ENCODE results near the gene KCNN2.

Gene KCNN2

DNA sequence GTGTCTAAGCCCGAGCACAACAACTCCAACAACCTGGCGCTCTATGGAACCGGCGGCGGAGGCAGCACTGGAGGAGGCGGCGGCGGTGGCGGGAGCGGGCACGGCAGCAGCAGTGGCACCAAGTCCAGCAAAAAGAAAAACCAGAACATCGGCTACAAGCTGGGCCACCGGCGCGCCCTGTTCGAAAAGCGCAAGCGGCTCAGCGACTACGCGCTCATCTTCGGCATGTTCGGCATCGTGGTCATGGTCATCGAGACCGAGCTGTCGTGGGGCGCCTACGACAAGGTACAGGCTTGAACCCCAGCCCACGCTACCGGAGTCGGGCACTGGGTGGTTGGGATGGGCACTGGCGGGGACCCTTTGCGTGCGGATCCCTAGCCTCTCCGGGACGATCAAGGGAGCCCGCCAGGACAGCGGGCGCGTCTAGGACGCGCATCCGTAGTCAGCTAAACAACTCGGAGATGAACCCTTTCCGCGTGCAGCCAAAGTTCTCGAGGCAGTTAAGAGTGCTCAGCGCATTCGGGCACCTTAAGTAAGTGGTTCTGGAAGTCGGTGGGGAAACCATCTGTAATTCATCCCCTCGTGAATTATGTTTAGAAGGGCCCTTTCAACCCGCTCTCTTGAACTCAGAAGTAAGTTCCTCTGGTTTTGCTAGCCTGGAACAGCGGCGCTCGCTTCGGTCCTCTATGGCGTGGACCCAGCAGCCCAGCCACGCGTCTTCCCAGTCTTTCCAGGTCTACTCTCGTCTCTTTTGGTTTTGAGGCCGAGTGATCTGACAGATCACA is 1.3 kb downstream of the KCNN2 start:
- DNase-seq (ENCODE audit: low read depth), result no peak

DNA sequence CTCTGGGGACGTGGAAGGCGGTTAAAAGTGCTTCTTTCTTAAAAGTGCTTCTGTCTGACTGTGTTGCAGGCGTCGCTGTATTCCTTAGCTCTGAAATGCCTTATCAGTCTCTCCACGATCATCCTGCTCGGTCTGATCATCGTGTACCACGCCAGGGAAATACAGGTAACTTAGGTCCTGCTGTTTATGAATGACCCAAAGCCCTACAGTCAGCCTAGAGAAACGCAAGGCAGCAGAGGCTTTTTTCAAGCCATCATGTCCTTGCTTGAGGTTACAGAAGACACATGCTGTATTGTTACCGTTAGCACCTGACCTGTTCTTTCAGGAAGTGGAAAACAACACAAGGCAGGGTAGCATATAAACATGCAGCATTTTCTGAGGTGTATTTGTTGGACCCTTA is 2.0 kb downstream of the KCNN2 start:
- no peak for DNase-seq (ENCODE audit: low read depth)

GRCh38 chr5:114367029-114367428 is 5.2 kb downstream of the KCNN2 start:
- no peak for DNase-seq (ENCODE audit: low read depth)

GRCh38 chr5:114369680-114370417 is 8.0 kb downstream of the KCNN2 start:
- no peak for DNase-seq (ENCODE audit: low read depth)

- DNase-seq (ENCODE audit: low read depth), result no peak
These were observed 15.4 kb downstream of the KCNN2 start for GRCh38 chr5:114377050-114377844.

GRCh38 chr5:114377946-114378345 is 16.1 kb downstream of the KCNN2 start:
- no peak for DNase-seq (ENCODE audit: low read depth)

- no peak for DNase-seq (ENCODE audit: low read depth)
These were observed 18.9 kb downstream of the KCNN2 start for GRCh38 chr5:114380721-114381120.

DNA sequence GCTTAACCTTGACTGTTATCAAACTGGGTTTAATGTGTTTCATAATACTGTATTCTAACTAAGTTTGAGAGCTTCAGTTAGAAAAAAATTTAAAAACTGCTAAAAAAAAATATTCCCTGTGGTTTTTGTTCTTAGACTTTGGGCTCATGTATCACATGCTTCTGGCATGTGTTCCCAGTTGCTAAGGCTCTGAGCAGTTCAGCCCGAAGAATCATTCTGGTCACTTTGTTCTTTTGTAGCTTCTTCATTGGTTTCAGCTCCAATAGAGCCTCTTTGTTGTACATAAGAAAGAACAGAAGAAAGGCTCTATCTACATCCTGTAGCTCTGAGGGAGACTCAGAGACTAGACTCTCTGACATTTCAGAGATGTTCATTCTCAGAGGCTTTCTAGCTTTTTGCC is 25.6 kb downstream of the KCNN2 start:
- no peak for DNase-seq (ENCODE audit: low read depth)

- no peak for DNase-seq (ENCODE audit: low read depth)
These were observed 28.6 kb downstream of the KCNN2 start for GRCh38 chr5:114390431-114390830.

- no peak for DNase-seq (ENCODE audit: low read depth)
These were observed 29.5 kb downstream of the KCNN2 start for GRCh38 chr5:114391321-114391720.

DNA sequence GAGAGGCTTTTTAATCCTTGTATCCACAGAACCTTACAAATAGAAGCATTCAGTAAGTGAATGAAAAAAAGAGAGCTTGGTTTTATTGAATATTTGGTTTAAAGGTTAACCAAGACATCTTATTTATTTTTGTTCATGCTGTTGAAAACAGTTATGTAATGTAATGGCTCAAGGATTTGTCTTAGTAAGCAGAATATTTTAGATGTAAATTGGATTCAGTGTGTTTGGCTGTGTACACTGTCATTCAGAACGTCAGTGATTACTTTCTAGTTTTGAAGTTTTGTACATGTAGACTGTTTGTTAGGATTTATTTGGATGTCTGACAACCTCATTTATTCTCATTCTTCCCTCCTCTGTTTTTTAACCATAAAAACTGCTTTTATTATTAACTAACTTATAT is 31.3 kb downstream of the KCNN2 start:
- no peak for DNase-seq (ENCODE audit: low read depth)

DNA sequence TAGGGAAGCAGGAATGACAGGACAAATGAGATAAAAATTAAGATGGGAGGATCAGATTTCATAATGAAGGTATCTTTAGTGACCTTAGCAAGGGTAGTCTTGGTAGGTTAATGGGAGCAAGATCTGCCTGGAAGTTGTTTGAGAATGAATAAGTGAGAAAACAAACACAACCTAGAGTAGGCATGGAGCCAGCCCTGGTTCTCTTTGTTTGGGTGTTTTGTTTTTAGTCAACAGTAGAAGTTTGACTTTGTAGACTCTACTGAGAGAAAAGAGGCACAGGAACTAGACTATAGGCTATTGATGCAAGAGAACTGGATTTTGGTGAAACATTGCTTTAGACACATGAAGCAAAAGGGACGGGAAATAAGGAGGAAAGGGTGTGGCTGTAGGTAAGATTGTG is 40.3 kb downstream of the KCNN2 start:
- no peak for DNase-seq (ENCODE audit: low read depth)

DNA sequence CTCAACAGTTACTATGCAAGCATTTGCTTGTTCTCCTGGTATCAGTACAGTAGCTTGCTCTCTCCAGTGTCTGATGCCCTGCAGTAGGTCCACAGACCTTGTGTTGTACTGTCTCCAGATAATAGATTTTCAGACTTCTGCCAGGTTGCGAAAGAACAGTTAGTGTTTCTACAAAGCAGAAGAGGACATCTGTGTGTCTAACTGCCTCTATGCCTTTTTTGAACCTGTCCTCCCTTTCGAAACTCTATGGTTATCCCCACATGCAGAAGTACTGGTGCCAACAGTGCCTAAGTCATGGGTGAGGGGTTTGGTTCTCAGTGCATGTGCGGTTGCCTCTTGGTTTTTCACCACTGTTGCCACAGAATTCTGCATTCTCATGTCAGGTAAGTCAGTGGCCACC is 45.9 kb downstream of the KCNN2 start:
- DNase-seq (ENCODE audit: low read depth), result no peak

DNA sequence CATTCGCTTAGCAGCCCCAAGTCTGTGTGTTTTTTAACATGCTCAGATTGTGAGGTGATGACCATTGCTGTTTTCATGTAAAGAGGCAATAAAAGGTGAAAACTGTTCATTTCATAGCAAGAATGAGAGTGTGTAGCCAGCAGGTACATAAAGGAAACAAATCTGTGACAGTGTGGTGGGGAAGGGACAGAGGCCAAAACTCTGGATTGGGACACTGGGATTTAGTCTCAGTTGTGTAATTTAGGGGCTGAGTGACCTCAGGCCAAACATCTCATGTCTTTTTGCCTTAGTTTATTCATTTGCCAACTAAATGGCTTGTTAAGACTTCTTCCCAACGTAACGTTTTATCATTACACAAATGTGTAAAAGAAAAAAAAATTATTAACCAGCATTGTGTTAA is 47.0 kb downstream of the KCNN2 start:
- DNase-seq (ENCODE audit: low read depth), result no peak

- DNase-seq (ENCODE audit: low read depth), result no peak
These were observed 49.6 kb downstream of the KCNN2 start for GRCh38 chr5:114411380-114411931.

DNA sequence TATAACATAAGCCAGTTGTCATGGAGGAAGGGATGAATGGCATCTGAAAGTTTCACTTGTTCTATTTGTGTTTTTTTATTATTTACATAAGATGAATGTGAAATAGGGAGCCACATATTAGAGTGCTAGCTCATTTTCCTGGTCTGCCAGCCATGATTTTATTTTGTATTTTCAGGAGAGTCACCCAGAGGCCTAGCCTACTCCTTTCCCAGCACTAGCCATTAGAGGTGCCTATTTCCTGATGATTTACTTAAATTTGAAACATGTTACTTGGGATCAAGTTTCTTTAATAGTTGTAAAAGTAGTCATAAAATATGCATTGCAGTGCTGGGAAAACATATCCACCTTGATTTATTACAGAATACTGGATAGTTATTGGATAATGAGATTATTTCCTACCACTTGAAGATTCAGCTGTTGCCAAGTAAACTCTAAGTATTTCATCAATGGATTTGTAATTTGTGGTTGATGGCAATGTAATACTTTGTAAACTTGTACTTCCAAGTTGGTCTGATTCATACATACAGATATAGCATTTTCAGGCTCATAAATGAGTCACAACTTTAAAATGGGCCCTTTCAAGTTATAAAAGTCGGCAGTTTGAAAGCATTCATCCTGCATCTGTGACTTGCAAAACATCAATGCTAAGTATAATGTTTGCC is 50.8 kb downstream of the KCNN2 start:
- no peak for DNase-seq (ENCODE audit: low read depth)

DNA sequence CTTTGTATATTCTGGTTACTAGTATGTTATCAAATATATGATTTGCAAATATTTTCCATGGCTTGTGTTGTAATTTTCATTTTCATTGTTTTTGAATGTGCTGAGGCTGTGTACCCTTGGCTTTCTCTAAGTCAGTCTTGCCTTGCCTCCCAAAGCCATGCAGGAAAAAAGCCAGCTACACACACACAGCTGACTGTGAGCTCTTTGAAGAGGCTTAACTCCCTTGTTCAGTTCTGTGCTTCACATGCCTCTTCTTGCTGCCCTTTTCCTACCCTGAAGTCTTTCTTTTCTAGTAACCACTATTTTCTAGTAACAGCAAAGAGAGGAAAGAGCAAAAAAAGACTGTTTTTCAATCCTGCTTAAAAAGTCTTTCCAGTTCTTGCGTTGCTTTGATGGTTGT is 53.9 kb downstream of the KCNN2 start:
- no peak for DNase-seq (ENCODE audit: low read depth)

- DNase-seq (ENCODE audit: low read depth), result no peak
These were observed 54.4 kb downstream of the KCNN2 start for GRCh38 chr5:114416254-114416653.

DNA sequence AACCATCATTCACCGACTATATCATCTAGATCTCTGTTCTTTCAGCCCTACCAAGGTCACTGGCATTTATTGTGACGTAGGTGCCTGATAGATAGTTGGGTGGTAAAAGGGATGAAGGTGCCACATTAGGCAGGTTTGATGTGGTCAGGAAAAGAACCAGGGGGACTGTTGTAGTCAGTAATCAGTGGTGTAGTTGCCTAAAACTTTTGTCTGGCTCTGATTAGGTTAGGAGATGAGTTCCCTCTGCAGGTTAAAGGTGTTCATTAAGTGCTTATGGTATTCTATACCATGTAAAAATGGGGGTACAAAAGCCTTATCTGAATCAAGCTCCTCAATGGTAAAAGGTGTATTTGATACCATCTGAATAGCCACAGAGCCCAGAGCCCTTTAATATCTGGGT is 55.6 kb downstream of the KCNN2 start:
- no peak for DNase-seq (ENCODE audit: low read depth)

GRCh38 chr5:114418176-114419066 is 56.6 kb downstream of the KCNN2 start:
- DNase-seq (ENCODE audit: low read depth), result no peak

DNA sequence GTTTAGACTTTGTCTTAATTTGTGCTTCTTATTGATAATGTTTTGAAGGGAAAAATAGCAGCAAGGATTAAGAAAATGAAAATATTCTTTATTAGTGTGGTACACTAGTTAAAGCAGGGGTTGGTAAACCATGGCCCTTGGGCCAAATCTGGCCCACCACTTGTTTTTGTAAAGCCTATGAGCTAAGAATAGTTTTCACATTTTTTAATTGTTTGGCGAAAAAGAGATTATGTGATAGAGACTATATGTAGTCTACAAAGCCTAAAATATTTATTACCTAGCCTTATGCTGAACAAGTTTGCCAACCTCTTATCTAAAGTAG is 57.2 kb downstream of the KCNN2 start:
- no peak for DNase-seq (ENCODE audit: low read depth)
